HUES64 (cell line): ENCODE results near the gene CRAMP1.

Experiments
- H3K27ac ChIP-seq: 2 replicates; pipeline ENCODE4 v1.7.0; 2013; ENCODE audit warnings: low read depth, low read length, inconsistent platforms
- H3K27me3 ChIP-seq: 2 replicates; pipeline ENCODE4 v1.6.1; 2013; ENCODE audit warnings: mild to moderate bottlenecking, low read length; ENCODE audit not compliant: insufficient read depth
- H3K36me3 ChIP-seq: 2 replicates; pipeline ENCODE4 v1.6.1; 2013; ENCODE audit warnings: mild to moderate bottlenecking, low read length; ENCODE audit not compliant: insufficient read depth
- H3K4me1 ChIP-seq: 2 replicates; pipeline ENCODE4 v1.6.1; 2013; ENCODE audit warnings: mild to moderate bottlenecking, low read length, moderate library complexity; ENCODE audit not compliant: insufficient read depth
- H3K4me3 ChIP-seq: 2 replicates; pipeline ENCODE4 v1.5.1; 2013; ENCODE audit warnings: mild to moderate bottlenecking, low read length, moderate library complexity
- H3K9ac ChIP-seq: 2 replicates; pipeline ENCODE4 v1.6.1; 2013; ENCODE audit warnings: mild to moderate bottlenecking, low read depth, low read length
- H3K9me3 ChIP-seq: 2 replicates; pipeline ENCODE4 v1.6.1; 2013; ENCODE audit warnings: low read depth, low read length; ENCODE audit not compliant: insufficient read depth
- WGBS: fragments of 150-250, 120-280 bp; methylation state at CpG from one replicate; pipeline ENCODE4 v1.1.7; 2013; ENCODE audit warnings: missing lambda C conversion rate; 5-methylcytosine and 5-hydroxymethylcytosine counted together

The CRAMP1 gene

GRCh38 chr16:1635070-1635469 is 22.9 kb downstream of the CRAMP1 start:
- Histone ChIP-seq H3K9me3 (no peaks in the 10 kb centered on the region), H3K9ac (no peak overlapping the region; the same call in 1 of the 2 replicates), H3K27me3 (no peaks in the 10 kb centered on the region), H3K36me3 (peaks cover 79% of the 10 kb centered on the region), H3K4me1 (no peaks in the 10 kb centered on the region), H3K4me3 (no peak overlapping the region), H3K27ac (no peak overlapping the region)
- WGBS: 95% methylated on average over 13 of the region's 13 CpGs

- Histone ChIP-seq H3K4me3 (no peak overlapping the region), H3K9ac (no peak overlapping the region), H3K4me1 (no peaks in the 10 kb centered on the region), H3K9me3 (no peaks in the 10 kb centered on the region), H3K27me3 (no peaks in the 10 kb centered on the region), H3K36me3 (peaks cover 84% of the 10 kb centered on the region), H3K27ac (no peak overlapping the region)
- 92% methylated on average over 11 of the region's 11 CpGs for whole genome bisulfite sequencing
Measured at GRCh38 chr16:1637526-1637925, 25.4 kb downstream of the CRAMP1 start.

GRCh38 chr16:1638757-1639156 is 26.6 kb downstream of the CRAMP1 start:
- Histone ChIP-seq H3K9ac (no peak overlapping the region), H3K27me3 (no peaks in the 10 kb centered on the region), H3K4me1 (no peaks in the 10 kb centered on the region), H3K9me3 (no peaks in the 10 kb centered on the region), H3K36me3 (peaks cover 81% of the 10 kb centered on the region), H3K4me3 (no peak overlapping the region), H3K27ac (no peak overlapping the region)
- 94% methylated on average over 8 of the region's 8 CpGs for WGBS

- peaks cover 81% of the 10 kb centered on the region for H3K36me3 ChIP-seq
- H3K9ac ChIP-seq: no peak overlapping the region
Measured at GRCh38 chr16:1639282-1639681, 27.1 kb downstream of the CRAMP1 start.

GRCh38 chr16:1639860-1640259 is 27.7 kb downstream of the CRAMP1 start:
- Histone ChIP-seq H3K27ac (no peak overlapping the region), H3K4me1 (no peaks in the 10 kb centered on the region), H3K9ac (no peak overlapping the region), H3K27me3 (no peaks in the 10 kb centered on the region), H3K4me3 (no peak overlapping the region), H3K36me3 (peaks cover 76% of the 10 kb centered on the region), H3K9me3 (no peaks in the 10 kb centered on the region)
- WGBS: 94% methylated on average over 9 of the region's 11 CpGs

More at GRCh38 chr16:1639282-1639681, 27.1 kb downstream of the CRAMP1 start:
- no peaks in the 10 kb centered on the region for H3K4me1 ChIP-seq
- WGBS: 100% methylated on average over 2 of the region's 2 CpGs
- no peaks in the 10 kb centered on the region for H3K27me3 ChIP-seq
- H3K27ac ChIP-seq: no peak overlapping the region
- H3K9me3 ChIP-seq: no peaks in the 10 kb centered on the region
- no peak overlapping the region for H3K4me3 ChIP-seq

GRCh38 chr16:1640261-1640941 is 28.2 kb downstream of the CRAMP1 start:
- peaks cover 74% of the 10 kb centered on the region for H3K36me3 ChIP-seq

GRCh38 chr16:1641261-1641660 is 29.1 kb downstream of the CRAMP1 start:
- no peak overlapping the region for H3K9ac ChIP-seq
- no peak overlapping the region for H3K27ac ChIP-seq
- H3K4me3 ChIP-seq: no peak overlapping the region
- H3K4me1 ChIP-seq: no peaks in the 10 kb centered on the region
- no peaks in the 10 kb centered on the region for H3K9me3 ChIP-seq
- 96% methylated on average over 12 of the region's 12 CpGs for WGBS
- H3K36me3 ChIP-seq: peaks cover 73% of the 10 kb centered on the region
- H3K27me3 ChIP-seq: no peaks in the 10 kb centered on the region

More at GRCh38 chr16:1640261-1640941, 28.2 kb downstream of the CRAMP1 start:
- no peak overlapping the region for H3K27ac ChIP-seq
- no peaks in the 10 kb centered on the region for H3K27me3 ChIP-seq
- H3K9me3 ChIP-seq: no peaks in the 10 kb centered on the region
- H3K4me1 ChIP-seq: no peaks in the 10 kb centered on the region
- H3K4me3 ChIP-seq: no peak overlapping the region
- H3K9ac ChIP-seq: no peak overlapping the region
- 96% methylated on average over 20 of the region's 20 CpGs for WGBS

- Histone ChIP-seq H3K9me3 (no peaks in the 10 kb centered on the region), H3K4me3 (no peak overlapping the region), H3K36me3 (peaks cover 78% of the 10 kb centered on the region), H3K27ac (no peak overlapping the region), H3K27me3 (no peaks in the 10 kb centered on the region), H3K4me1 (no peaks in the 10 kb centered on the region), H3K9ac (no peak overlapping the region)
- WGBS: 94% methylated on average over 5 of the region's 5 CpGs
Measured at GRCh38 chr16:1642148-1642547, 30.0 kb downstream of the CRAMP1 start.

GRCh38 chr16:1642753-1643152 is 30.6 kb downstream of the CRAMP1 start:
- Histone ChIP-seq H3K36me3 (peaks cover 76% of the 10 kb centered on the region), H3K27ac (no peak overlapping the region), H3K9me3 (no peaks in the 10 kb centered on the region), H3K27me3 (no peaks in the 10 kb centered on the region), H3K9ac (no peak overlapping the region), H3K4me3 (no peak overlapping the region), H3K4me1 (no peaks in the 10 kb centered on the region)
- 96% methylated on average over 11 of the region's 11 CpGs for WGBS

- WGBS: 96% methylated on average over 12 of the region's 12 CpGs
- Histone ChIP-seq H3K27me3 (no peaks in the 10 kb centered on the region), H3K4me1 (no peaks in the 10 kb centered on the region), H3K36me3 (peaks cover 73% of the 10 kb centered on the region), H3K27ac (no peak overlapping the region), H3K4me3 (no peak overlapping the region), H3K9me3 (no peaks in the 10 kb centered on the region), H3K9ac (no peak overlapping the region)
Measured at GRCh38 chr16:1643521-1643920, 31.4 kb downstream of the CRAMP1 start.

- 73% methylated on average over 13 of the region's 13 CpGs for WGBS
- peaks cover 59% of the 10 kb centered on the region for H3K36me3 ChIP-seq
- no peaks in the 10 kb centered on the region for H3K9me3 ChIP-seq
- peak overlapping the region; percentile 20; the same call in 1 of the 2 replicates for H3K27ac ChIP-seq
- no peak overlapping the region for H3K4me3 ChIP-seq
- H3K9ac ChIP-seq: no peak overlapping the region
- H3K4me1 ChIP-seq: no peaks in the 10 kb centered on the region
- no peaks in the 10 kb centered on the region for H3K27me3 ChIP-seq
Measured at GRCh38 chr16:1645914-1646525, 33.9 kb downstream of the CRAMP1 start.
